B cell (primary cell): ENCODE results near the gene SPPL2A. TPM values are rescaled to one million over a fixed set of nuclear protein-coding genes. Genes with fewer than 3 reads are reported as not detected.

ENCODE experiments used
- ATAC-seq: fragments of 200-7000 bp; cut with Tn5 transposase; one replicate; pipeline ENCODE4 v1.10.0; 2021; ENCODE audit warnings: low read depth, mild to moderate bottlenecking, moderate number of reproducible peaks, moderate library complexity
- CTCF ChIA-PET: fragments of 350-600 bp; sonication (Branson Sonifier 250); formaldehyde crosslinking; loops from one replicate; lab custom pipeline; 2021; ENCODE audit warnings: antibody characterized with exemption, inconsistent platforms; lab: Charles Lee
- POLR2A ChIA-PET: fragments of 350-600 bp; sonication (Branson Sonifier 250); formaldehyde crosslinking; loops from one replicate; lab custom pipeline; 2021; ENCODE audit warnings: antibody characterized with exemption; lab: Charles Lee
- DNase-seq: peaks from one replicate; pipeline ENCODE4 v3.0.0; 2013
- H2AFZ ChIP-seq: 2 replicates; pipeline ENCODE4 v1.6.1; 2012; ENCODE audit warnings: mild to moderate bottlenecking, low read depth, low read length; ENCODE audit not compliant: insufficient read depth, poor library complexity, severe bottlenecking
- H3K27ac ChIP-seq, 2 donors: 1 replicate in 1 of 2; 2 replicates in 1 of 2; pipeline ENCODE4 v1.5.1; 2012 to 2013; ENCODE audit warnings: low read length in 2 of 2, mild to moderate bottlenecking in 2 of 2, moderate library complexity in 1 of 2
- H3K27me3 ChIP-seq, 4 experiments: fragments of 200-600 bp in 1 of 4; sonication (generic) in 1 of 4; replicated peaks in 1 of 4; 1 replicate in 2 of 4; 2 replicates in 2 of 4; pipeline versions ENCODE4 v1.6.1 to v1.7.0; 2013 to 2016; ENCODE audit warnings: low read length in 3 of 4, mild to moderate bottlenecking in 2 of 4, mixed read lengths in 1 of 4, moderate library complexity in 1 of 4; ENCODE audit not compliant: insufficient read depth in 4 of 4, control insufficient read depth in 3 of 4; ENCODE audit errors: control extremely low read depth in 1 of 4
- H3K36me3 ChIP-seq, 2 experiments: replicated peaks in 1 of 2; 1 replicate in 1 of 2; 2 replicates in 1 of 2; pipeline versions ENCODE4 v1.6.1 to v1.7.1; 2013; ENCODE audit warnings: low read length in 1 of 2; ENCODE audit not compliant: insufficient read depth in 2 of 2, control insufficient read depth in 1 of 2; ENCODE audit errors: control extremely low read depth in 1 of 2, extremely low read depth in 1 of 2
- H3K4me1 ChIP-seq, 2 donors: fragments of 200-600 bp in 1 of 2; sonication (generic) in 1 of 2; 1 replicate in 1 of 2; 2 replicates in 1 of 2; pipeline versions ENCODE4 v1.5.1 to v1.6.1; 2013 to 2017; ENCODE audit warnings: low read length in 2 of 2; ENCODE audit not compliant: control insufficient read depth in 2 of 2, insufficient read depth in 2 of 2
- H3K4me2 ChIP-seq: replicated peaks from 2 replicates; pipeline ENCODE3; 2012; ENCODE audit warnings: mild to moderate bottlenecking, low read depth, low read length; ENCODE audit not compliant: poor library complexity, severe bottlenecking
- H3K4me3 ChIP-seq, 5 experiments: fragments of 200-600 bp in 1 of 5; sonication (generic) in 1 of 5; 1 replicate in 3 of 5; 2 replicates in 2 of 5; pipeline versions ENCODE4 v1.5.1 to v1.7.0; 2011 to 2016; ENCODE audit warnings: low read length in 4 of 5, mild to moderate bottlenecking in 4 of 5, low read depth in 2 of 5, control low read depth in 1 of 5, moderate library complexity in 1 of 5; ENCODE audit not compliant: insufficient read depth in 1 of 5; ENCODE audit errors: control extremely low read depth in 1 of 5, extremely low read depth in 1 of 5
- H3K79me2 ChIP-seq: fragments of 200-600 bp; sonication (generic); one replicate; pipeline ENCODE4 v1.6.0; 2016; ENCODE audit warnings: low read length; ENCODE audit not compliant: control insufficient read depth, insufficient read depth
- H3K9ac ChIP-seq: fragments of 200-600 bp; sonication (generic); 2 replicates; pipeline ENCODE4 v1.6.1; 2017; ENCODE audit warnings: mild to moderate bottlenecking, low read length, moderate library complexity
- H3K9me3 ChIP-seq, 3 donors: one replicate each; pipeline versions ENCODE4 v1.6.1 to v1.7.1; 2013; ENCODE audit warnings: low read length in 2 of 3; ENCODE audit not compliant: control insufficient read depth in 2 of 3, insufficient read depth in 1 of 3; ENCODE audit errors: control extremely low read depth in 1 of 3
- H4K20me1 ChIP-seq: 2 replicates; pipeline ENCODE4 v1.6.0; 2012; ENCODE audit warnings: mild to moderate bottlenecking, low read length; ENCODE audit not compliant: insufficient read depth, control insufficient read depth, poor library complexity, severe bottlenecking
- H3K27ac Mint-ChIP-seq: one replicate; pipeline ENCODE4 v1.8.0; 2021; ENCODE audit warnings: mixed read lengths
- H3K27me3 Mint-ChIP-seq: one replicate; pipeline ENCODE4 v1.8.0; 2021; ENCODE audit warnings: mixed read lengths
- H3K4me1 Mint-ChIP-seq: one replicate; pipeline ENCODE4 v1.8.0; 2021; ENCODE audit warnings: mixed read lengths
- H3K4me3 Mint-ChIP-seq: one replicate; pipeline ENCODE4 v1.8.0; 2021; ENCODE audit warnings: mixed read lengths
- H3K9me3 Mint-ChIP-seq: one replicate; pipeline ENCODE4 v1.8.0; 2022; ENCODE audit warnings: mixed read lengths; ENCODE audit not compliant: insufficient read depth
- CTCF ChIP-seq: fragments of 200-600 bp; IDR thresholded peaks from one replicate; pipeline ENCODE4 v1.8.0; 2022; ENCODE audit warnings: antibody characterized with exemption, mild to moderate bottlenecking
- EZH2 ChIP-seq: IDR thresholded peaks from 2 replicates; pipeline ENCODE4 v1.6.1; 2012; ENCODE audit warnings: borderline replicate concordance, low read depth, mild to moderate bottlenecking, moderate library complexity, low read length; ENCODE audit not compliant: insufficient read depth, poor library complexity, severe bottlenecking
- WGBS: methylation state at CpG from one replicate; pipeline ENCODE4 v1.1.5; 2013; ENCODE audit warnings: missing lambda C conversion rate; ENCODE audit not compliant: insufficient coverage; 5-methylcytosine and 5-hydroxymethylcytosine counted together
- intact Hi-C: fragments of 100-400 bp; cut with micrococcal nuclease; formaldehyde crosslinking; loops from one replicate; pipeline ENCODE4 v1.10.0; 2022
- polyA plus RNA-seq: library from polyadenylated mRNA; depleted of rRNA; stranded (reverse); fragments of >200 nt; gene quantifications from 2 replicates; pipeline ENCODE4 v1.2.3, GENCODE V29; 2012
- total RNA-seq, 2 donors: library from RNA; stranded (reverse); fragments of 120-200 nt in 1 of 2; gene quantifications; 1 replicate in 1 of 2; 2 replicates in 1 of 2; pipeline versions ENCODE4 v1.2.3 to v1.2.4, GENCODE V29; 2013 to 2022

Gene SPPL2A
- total and polyA plus RNA-seq, 2 donors (not counting 1 experiment from before 2014, with no cell fraction given): 34.6 to 78.3 TPM

DNA sequence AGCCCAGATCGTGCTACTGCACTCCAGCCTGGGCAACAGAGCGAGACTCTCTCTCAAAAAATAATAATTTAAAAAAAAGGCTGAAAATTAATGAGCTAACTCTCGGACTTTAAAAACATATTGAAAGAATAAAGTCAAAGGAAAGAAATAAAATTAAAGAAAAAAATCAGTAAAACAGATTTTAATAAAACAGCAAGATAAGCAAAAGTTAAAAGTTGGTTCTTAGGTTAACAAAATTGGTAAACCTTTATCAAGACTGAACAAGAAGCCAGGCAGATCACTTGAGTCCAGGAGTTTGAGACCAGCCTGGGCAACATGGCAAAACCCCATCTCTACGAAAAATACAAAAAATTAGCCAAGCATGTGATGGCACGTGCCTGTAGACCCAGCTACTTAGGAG is 99.6 kb downstream of the SPPL2A start:
- no peak overlapping the region for H2AFZ ChIP-seq
- H3K27ac ChIP-seq: no peak overlapping the region
- ChIA-PET POLR2A (no interaction called here), CTCF (interaction anchor here (1.2 kb wide), 1 partner anchor 211 kb away, joined by 3 read pairs; no protein-coding TSS in a partner anchor)
- no peak overlapping the region for H3K4me3 Mint-ChIP-seq
- no peaks in the 10 kb centered on the region for H3K27me3 Mint-ChIP-seq
- no peaks in the 10 kb centered on the region for H3K4me1 ChIP-seq
- H3K9me3 ChIP-seq: no peaks in the 10 kb centered on the region
- peaks cover 75% of the 10 kb centered on the region for H3K79me2 ChIP-seq
- TF ChIP-seq EZH2: no peak
- TF ChIP-seq CTCF: no peak
- H3K27ac Mint-ChIP-seq: no peak overlapping the region
- H3K9me3 Mint-ChIP-seq: no peaks in the 10 kb centered on the region
- WGBS: 100% methylated on average over 1 of the region's 5 CpGs
- no peak overlapping the region for H3K4me2 ChIP-seq
- H3K9ac ChIP-seq: no peak overlapping the region
- no peak overlapping the region for H3K4me3 ChIP-seq
- no peaks in the 10 kb centered on the region for H3K27me3 ChIP-seq
- H4K20me1 ChIP-seq: peaks cover 67% of the 10 kb centered on the region
- peaks cover 12% of the 10 kb centered on the region for H3K4me1 Mint-ChIP-seq
- intact Hi-C loops: no loop called here
- DNase-seq (no peak), ATAC-seq (no peak)
- H3K36me3 ChIP-seq: peaks cover 0 to 26% of the 10 kb centered on the region in 2 experiments

DNA sequence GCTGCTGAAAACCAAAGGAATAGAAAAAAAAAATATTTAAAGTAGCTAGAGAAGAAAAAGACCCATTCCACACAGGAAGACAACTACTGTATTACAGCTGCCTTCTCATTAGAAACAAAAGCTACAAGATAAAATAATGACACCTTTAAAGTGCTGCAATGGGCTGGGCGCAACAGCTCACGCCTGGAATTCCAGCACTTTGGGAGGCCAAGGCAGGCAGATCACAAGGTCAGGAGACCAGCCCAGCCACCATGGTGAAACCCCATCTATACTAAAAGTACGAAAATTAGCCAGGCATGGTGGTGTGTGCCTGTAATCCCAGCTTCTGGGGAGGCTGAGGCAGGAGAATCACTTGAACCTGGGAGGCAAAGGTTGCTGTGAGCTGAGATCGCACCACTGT is 110.0 kb downstream of the SPPL2A start:
- H2AFZ ChIP-seq: no peak overlapping the region
- H3K27ac ChIP-seq: no peak overlapping the region
- ChIA-PET CTCF (no interaction called here), POLR2A (interaction anchor here (0.7 kb wide), 2 partner anchors 209 to 259 kb away, joined by 3 to 4 read pairs; no protein-coding TSS in a partner anchor)
- intact Hi-C loops: no loop called here
- H3K4me1 Mint-ChIP-seq: peaks cover 8% of the 10 kb centered on the region
- DNase-seq (no peak), ATAC-seq (no peak)
- H3K9ac ChIP-seq: no peak overlapping the region
- H3K4me2 ChIP-seq: no peak overlapping the region
- no peak overlapping the region for H3K27ac Mint-ChIP-seq
- no peaks in the 10 kb centered on the region for H3K9me3 Mint-ChIP-seq
- peaks cover 4% of the 10 kb centered on the region for H4K20me1 ChIP-seq
- no peak overlapping the region for H3K4me3 ChIP-seq
- H3K9me3 ChIP-seq: no peaks in the 10 kb centered on the region
- no peak for TF ChIP-seq EZH2
- no peak for TF ChIP-seq CTCF
- no peak overlapping the region for H3K4me3 Mint-ChIP-seq
- H3K79me2 ChIP-seq: peaks cover 14% of the 10 kb centered on the region
- H3K4me1 ChIP-seq: no peaks in the 10 kb centered on the region
- peaks cover 3 to 52% of the 10 kb centered on the region in 2 experiments for H3K36me3 ChIP-seq
- H3K27me3 Mint-ChIP-seq: no peaks in the 10 kb centered on the region
- H3K27me3 ChIP-seq: no peaks in the 10 kb centered on the region
- 100% methylated on average over 2 of the region's 4 CpGs for WGBS
